ENCODE results near the gene OTOR. TPM values are rescaled to one million over a fixed set of nuclear protein-coding genes. Genes with fewer than 3 reads are reported as not detected.

Gene OTOR
- total and polyA plus RNA-seq, 2 donors (not counting 3 experiments of a cell fraction or from before 2014, with no cell fraction given) = not detected

DNA sequence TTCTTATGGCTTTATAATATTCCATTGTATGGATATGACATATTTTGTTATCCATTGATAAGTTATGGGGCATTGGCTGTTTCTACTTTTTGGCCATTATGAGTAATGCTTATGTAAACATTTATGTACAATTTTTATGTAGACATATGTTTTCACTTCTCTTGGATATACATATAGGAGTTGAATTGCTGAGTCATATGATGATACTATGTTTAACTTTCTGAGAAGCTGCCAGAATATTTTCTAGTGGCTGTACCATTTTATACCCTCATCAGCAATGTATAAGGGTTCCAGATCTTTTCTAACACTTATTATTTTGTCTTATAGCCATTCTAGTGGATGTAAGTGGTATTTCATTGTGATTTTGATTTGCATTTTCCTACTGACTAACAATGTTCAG lies 23.1 kb downstream of the OTOR start:
- no peak for DNase-seq (ENCODE audit: low read depth, low spot score)
- BruUV-seq (replicated peaks) = no TSS peak
- Histone ChIP-seq H3K27me3 (ENCODE audit: control insufficient read depth in 2 of 2, insufficient read depth in 2 of 2, low read length in 2 of 2) (peaks cover 0 to 2% of the 10 kb centered on the region in 2 experiments), H3K9me3 (replicated peaks; ENCODE audit: control insufficient read depth, insufficient read depth, low read length) (no peaks in the 10 kb centered on the region), H4K20me1 (replicated peaks; ENCODE audit: control insufficient read depth, extremely low read depth, insufficient read depth, low read length) (no peaks in the 10 kb centered on the region), H3K36me3 (ENCODE audit: control insufficient read depth in 2 of 2, extremely low read depth in 1 of 2, insufficient read depth in 2 of 2, low read length in 2 of 2) (no peaks in the 10 kb centered on the region), H2AFZ (ENCODE audit: low read depth, low read length) (no peak overlapping the region), H3K4me3 (replicated peaks in 1 of 3; ENCODE audit: insufficient read depth in 1 of 3, low read depth in 1 of 3, low read length in 3 of 3) (no peak overlapping the region), H3K4me2 (ENCODE audit: insufficient read depth, low read length) (no peak overlapping the region), H3K9me1 (replicated peaks; ENCODE audit: control insufficient read depth, extremely low read depth, insufficient read depth, low read length) (no peaks in the 10 kb centered on the region), H3K27ac (ENCODE audit: insufficient read depth, low read depth, low read length) (no peak overlapping the region), H3K9ac (replicated peaks; ENCODE audit: extremely low read depth, insufficient read depth, low read length) (no peak overlapping the region), H3K79me2 (ENCODE audit: control insufficient read depth, insufficient read depth, low read length) (no peaks in the 10 kb centered on the region), H3K4me1 (ENCODE audit: control insufficient read depth, extremely low read depth, insufficient read depth, low read length) (no peaks in the 10 kb centered on the region)
- no peak for FAIRE-seq
- intact Hi-C loops (cut with micrococcal nuclease) = no loop called here
- ChIA-PET POLR2A (no interaction called here), CTCF (no interaction called here)
- TF ChIP-seq POLR2AphosphoS5 (IDR thresholded peaks at IDR 0.05; ENCODE audit: insufficient read depth, low read depth, low read length) (no peak), MYC (IDR thresholded peaks at IDR 0.05; ENCODE audit: low read depth, low read length) (no peak), POLR2A (IDR thresholded peaks at IDR 0.05; ENCODE audit: low read depth, low read length) (no peak), GATA2 (IDR thresholded peaks at IDR 0.05; ENCODE audit: insufficient read depth, insufficient read length, low read depth, low read length) (no peak), JUN (IDR thresholded peaks at IDR 0.05; ENCODE audit: borderline replicate concordance, insufficient read depth, insufficient read length, low read depth) (no peak)
- TF ChIP-seq, protein P1, sequence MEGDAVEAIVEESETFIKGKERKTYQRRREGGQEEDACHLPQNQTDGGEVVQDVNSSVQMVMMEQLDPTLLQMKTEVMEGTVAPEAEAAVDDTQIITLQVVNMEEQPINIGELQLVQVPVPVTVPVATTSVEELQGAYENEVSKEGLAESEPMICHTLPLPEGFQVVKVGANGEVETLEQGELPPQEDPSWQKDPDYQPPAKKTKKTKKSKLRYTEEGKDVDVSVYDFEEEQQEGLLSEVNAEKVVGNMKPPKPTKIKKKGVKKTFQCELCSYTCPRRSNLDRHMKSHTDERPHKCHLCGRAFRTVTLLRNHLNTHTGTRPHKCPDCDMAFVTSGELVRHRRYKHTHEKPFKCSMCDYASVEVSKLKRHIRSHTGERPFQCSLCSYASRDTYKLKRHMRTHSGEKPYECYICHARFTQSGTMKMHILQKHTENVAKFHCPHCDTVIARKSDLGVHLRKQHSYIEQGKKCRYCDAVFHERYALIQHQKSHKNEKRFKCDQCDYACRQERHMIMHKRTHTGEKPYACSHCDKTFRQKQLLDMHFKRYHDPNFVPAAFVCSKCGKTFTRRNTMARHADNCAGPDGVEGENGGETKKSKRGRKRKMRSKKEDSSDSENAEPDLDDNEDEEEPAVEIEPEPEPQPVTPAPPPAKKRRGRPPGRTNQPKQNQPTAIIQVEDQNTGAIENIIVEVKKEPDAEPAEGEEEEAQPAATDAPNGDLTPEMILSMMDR (IDR thresholded peaks at IDR 0.05; ENCODE audit: extremely low read depth in 1 of 2, insufficient read depth in 1 of 2, low read depth in 1 of 2, low read length in 2 of 2) = no peak
- dilution Hi-C loops (cut with MboI; ENCODE audit: extremely low pct_ligation_motif_present, low sequenced_read_pairs) = no loop called here

DNA sequence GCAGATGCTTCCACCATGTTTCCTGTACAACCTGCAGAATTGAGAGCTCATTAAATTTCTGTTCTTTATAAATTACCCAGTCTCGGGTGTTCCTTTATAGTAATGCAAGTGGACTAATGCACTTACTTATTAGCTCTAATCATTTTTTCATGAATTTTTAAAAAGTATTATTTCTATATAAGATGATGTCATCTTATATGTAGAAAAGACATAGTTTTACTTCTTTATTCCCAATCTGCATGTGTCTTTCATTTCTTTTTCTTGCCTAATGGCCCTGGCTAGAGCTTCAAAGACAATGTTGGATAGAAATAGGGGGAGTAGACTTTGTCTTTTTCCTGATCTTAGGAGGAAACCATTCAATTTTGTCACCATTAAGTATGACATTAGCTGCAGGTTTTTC lies 27.8 kb downstream of the OTOR start:
- Histone ChIP-seq H3K4me1 (ENCODE audit: control insufficient read depth, extremely low read depth, insufficient read depth, low read length) (no peaks in the 10 kb centered on the region), H3K4me2 (ENCODE audit: insufficient read depth, low read length) (no peak overlapping the region), H4K20me1 (replicated peaks; ENCODE audit: control insufficient read depth, extremely low read depth, insufficient read depth, low read length) (no peaks in the 10 kb centered on the region), H3K79me2 (ENCODE audit: control insufficient read depth, insufficient read depth, low read length) (no peaks in the 10 kb centered on the region), H3K9me1 (replicated peaks; ENCODE audit: control insufficient read depth, extremely low read depth, insufficient read depth, low read length) (no peaks in the 10 kb centered on the region), H3K36me3 (ENCODE audit: control insufficient read depth in 2 of 2, extremely low read depth in 1 of 2, insufficient read depth in 2 of 2, low read length in 2 of 2) (no peaks in the 10 kb centered on the region), H3K27me3 (ENCODE audit: control insufficient read depth in 2 of 2, insufficient read depth in 2 of 2, low read length in 2 of 2) (no peaks in the 10 kb centered on the region), H3K9ac (replicated peaks; ENCODE audit: extremely low read depth, insufficient read depth, low read length) (no peak overlapping the region), H3K27ac (ENCODE audit: insufficient read depth, low read depth, low read length) (no peak overlapping the region), H3K4me3 (replicated peaks in 1 of 3; ENCODE audit: insufficient read depth in 1 of 3, low read depth in 1 of 3, low read length in 3 of 3) (no peak overlapping the region), H3K9me3 (replicated peaks; ENCODE audit: control insufficient read depth, insufficient read depth, low read length) (no peaks in the 10 kb centered on the region), H2AFZ (ENCODE audit: low read depth, low read length) (no peak overlapping the region)
- FAIRE-seq = no peak
- BruUV-seq (replicated peaks) = no TSS peak
- POLR2A ChIA-PET = no interaction called here
- dilution Hi-C loops (cut with MboI; ENCODE audit: extremely low pct_ligation_motif_present, low sequenced_read_pairs) (no loop called here), intact Hi-C loops (cut with micrococcal nuclease) (no loop called here)
- no peak for TF ChIP-seq GATA2 (IDR thresholded peaks at IDR 0.05; ENCODE audit: insufficient read depth, insufficient read length, low read depth, low read length)
- no peak for TF ChIP-seq JUN (IDR thresholded peaks at IDR 0.05; ENCODE audit: borderline replicate concordance, insufficient read depth, insufficient read length, low read depth)
- TF ChIP-seq FOS (IDR thresholded peaks at IDR 0.05; ENCODE audit: borderline replicate concordance, insufficient read depth, low read length) = no peak
- no peak for TF ChIP-seq POLR2AphosphoS5 (IDR thresholded peaks at IDR 0.05; ENCODE audit: insufficient read depth, low read depth, low read length)
- TF ChIP-seq MYC (IDR thresholded peaks at IDR 0.05; ENCODE audit: low read depth, low read length) = no peak
- DNase-seq (ENCODE audit: low read depth, low spot score) = no peak
- CTCF ChIA-PET = no interaction called here
